Glutamatergic neuron (in vitro differentiated cells): ENCODE measurements around the gene CFAP157. TPM values are rescaled to one million over a fixed set of nuclear protein-coding genes. Genes with fewer than 3 reads are reported as not detected.

Experiments used
- DNase-seq: peaks from one replicate; pipeline ENCODE4 v3.0.0; 2022
- H3K27ac Mint-ChIP-seq: one replicate; pipeline ENCODE4 v1.8.0; 2020; ENCODE audit warnings: mild to moderate bottlenecking, mixed read lengths, inconsistent platforms; ENCODE audit not compliant: unreplicated experiment
- H3K27me3 Mint-ChIP-seq: one replicate; pipeline ENCODE4 v1.8.0; 2020; ENCODE audit warnings: mild to moderate bottlenecking, moderate library complexity, mixed read lengths, inconsistent platforms; ENCODE audit not compliant: unreplicated experiment
- H3K36me3 Mint-ChIP-seq: one replicate; pipeline ENCODE4 v1.8.0; 2020; ENCODE audit warnings: mild to moderate bottlenecking, mixed read lengths, inconsistent platforms; ENCODE audit not compliant: unreplicated experiment
- H3K4me1 Mint-ChIP-seq: one replicate; pipeline ENCODE4 v1.8.0; 2020; ENCODE audit warnings: mild to moderate bottlenecking, low read depth, mixed read lengths, inconsistent platforms; ENCODE audit not compliant: unreplicated experiment
- H3K4me3 Mint-ChIP-seq: one replicate; pipeline ENCODE4 v1.8.0; 2020; ENCODE audit warnings: mild to moderate bottlenecking, mixed read lengths, inconsistent platforms; ENCODE audit not compliant: unreplicated experiment
- H3K9me3 Mint-ChIP-seq: one replicate; pipeline ENCODE4 v1.8.0; 2020; ENCODE audit warnings: mild to moderate bottlenecking, moderate library complexity, mixed read lengths, inconsistent platforms; ENCODE audit not compliant: unreplicated experiment
- total RNA-seq: library from RNA; stranded (reverse); fragmentation: NEBNext Ultra II Directional; extraction: Animal tissue kit (Norgen Biotek cat#: 25700); gene quantifications from one replicate; pipeline ENCODE4 v1.2.1, GENCODE V29; 2021; ENCODE audit not compliant: unreplicated experiment
- TF ChIP-seq, protein P1 (sequence below): fragments of 200-600 bp; sonication (generic); IDR thresholded peaks from one replicate; pipeline ENCODE4 v1.5.0; 2021; ENCODE audit not compliant: partially characterized antibody, unreplicated experiment

Gene CFAP157
- total RNA-seq, 1 donor from 2014 or later: 0.61 TPM

GRCh38 chr9:127705577-127706379 lies 1.0 kb upstream of the CFAP157 start:
- H3K27me3 Mint-ChIP-seq: peaks cover 10% of the 10 kb centered on the region
- no peak overlapping the region for H3K27ac Mint-ChIP-seq
- TF ChIP-seq, protein P1, sequence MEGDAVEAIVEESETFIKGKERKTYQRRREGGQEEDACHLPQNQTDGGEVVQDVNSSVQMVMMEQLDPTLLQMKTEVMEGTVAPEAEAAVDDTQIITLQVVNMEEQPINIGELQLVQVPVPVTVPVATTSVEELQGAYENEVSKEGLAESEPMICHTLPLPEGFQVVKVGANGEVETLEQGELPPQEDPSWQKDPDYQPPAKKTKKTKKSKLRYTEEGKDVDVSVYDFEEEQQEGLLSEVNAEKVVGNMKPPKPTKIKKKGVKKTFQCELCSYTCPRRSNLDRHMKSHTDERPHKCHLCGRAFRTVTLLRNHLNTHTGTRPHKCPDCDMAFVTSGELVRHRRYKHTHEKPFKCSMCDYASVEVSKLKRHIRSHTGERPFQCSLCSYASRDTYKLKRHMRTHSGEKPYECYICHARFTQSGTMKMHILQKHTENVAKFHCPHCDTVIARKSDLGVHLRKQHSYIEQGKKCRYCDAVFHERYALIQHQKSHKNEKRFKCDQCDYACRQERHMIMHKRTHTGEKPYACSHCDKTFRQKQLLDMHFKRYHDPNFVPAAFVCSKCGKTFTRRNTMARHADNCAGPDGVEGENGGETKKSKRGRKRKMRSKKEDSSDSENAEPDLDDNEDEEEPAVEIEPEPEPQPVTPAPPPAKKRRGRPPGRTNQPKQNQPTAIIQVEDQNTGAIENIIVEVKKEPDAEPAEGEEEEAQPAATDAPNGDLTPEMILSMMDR: no peak
- peaks cover 13% of the 10 kb centered on the region for H3K4me1 Mint-ChIP-seq
- H3K9me3 Mint-ChIP-seq: peaks cover 9% of the 10 kb centered on the region
- DNase-seq: no peak
- no peak overlapping the region for H3K4me3 Mint-ChIP-seq
- peaks cover 5% of the 10 kb centered on the region for H3K36me3 Mint-ChIP-seq

- Mint-ChIP-seq H3K27me3 (peaks cover 12% of the 10 kb centered on the region), H3K4me1 (peaks cover 20% of the 10 kb centered on the region), H3K36me3 (peaks cover 5% of the 10 kb centered on the region), H3K4me3 (no peak overlapping the region), H3K9me3 (peaks cover 10% of the 10 kb centered on the region), H3K27ac (no peak overlapping the region)
- TF ChIP-seq, protein P1: no peak
- DNase-seq: no peak
These were observed 978 bp downstream of the CFAP157 start for GRCh38 chr9:127707766-127708165.

DNA sequence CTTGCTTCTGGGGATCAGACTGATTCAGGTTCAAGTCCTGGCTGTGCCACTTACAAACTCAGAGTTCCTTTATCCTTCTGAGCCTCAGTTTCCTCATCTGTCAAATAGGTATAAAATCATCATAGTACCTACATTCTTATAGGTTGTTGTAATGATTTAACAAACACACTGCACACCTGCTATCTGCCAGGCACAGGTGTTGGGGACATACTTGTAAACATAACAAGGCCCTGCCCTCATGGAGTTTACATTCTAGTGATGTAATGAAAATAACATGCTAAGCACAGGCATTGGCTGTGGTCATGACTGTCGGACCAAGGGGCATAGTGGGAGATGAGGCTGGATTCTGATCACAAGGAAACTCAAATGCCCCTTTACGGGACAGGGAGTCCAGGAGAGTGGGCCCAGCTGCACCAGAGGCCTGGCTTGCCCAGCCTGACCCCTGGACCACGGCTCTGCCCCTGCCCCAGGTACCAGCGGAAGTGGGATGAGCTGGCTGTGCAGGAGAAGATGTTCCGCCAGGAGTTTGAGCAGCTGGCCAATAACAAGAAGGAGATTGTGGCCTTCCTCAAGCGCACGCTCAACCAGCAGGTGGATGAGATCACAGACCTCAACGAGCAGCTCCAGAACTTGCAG lies 2.3 kb downstream of the CFAP157 start:
- Mint-ChIP-seq H3K36me3 (peaks cover 5% of the 10 kb centered on the region), H3K9me3 (peaks cover 10% of the 10 kb centered on the region), H3K27me3 (peaks cover 10% of the 10 kb centered on the region), H3K27ac (no peak overlapping the region), H3K4me3 (peak overlapping the region; percentile 20), H3K4me1 (peaks cover 20% of the 10 kb centered on the region)
- TF ChIP-seq, protein P1: no peak
- no peak for DNase-seq

DNA sequence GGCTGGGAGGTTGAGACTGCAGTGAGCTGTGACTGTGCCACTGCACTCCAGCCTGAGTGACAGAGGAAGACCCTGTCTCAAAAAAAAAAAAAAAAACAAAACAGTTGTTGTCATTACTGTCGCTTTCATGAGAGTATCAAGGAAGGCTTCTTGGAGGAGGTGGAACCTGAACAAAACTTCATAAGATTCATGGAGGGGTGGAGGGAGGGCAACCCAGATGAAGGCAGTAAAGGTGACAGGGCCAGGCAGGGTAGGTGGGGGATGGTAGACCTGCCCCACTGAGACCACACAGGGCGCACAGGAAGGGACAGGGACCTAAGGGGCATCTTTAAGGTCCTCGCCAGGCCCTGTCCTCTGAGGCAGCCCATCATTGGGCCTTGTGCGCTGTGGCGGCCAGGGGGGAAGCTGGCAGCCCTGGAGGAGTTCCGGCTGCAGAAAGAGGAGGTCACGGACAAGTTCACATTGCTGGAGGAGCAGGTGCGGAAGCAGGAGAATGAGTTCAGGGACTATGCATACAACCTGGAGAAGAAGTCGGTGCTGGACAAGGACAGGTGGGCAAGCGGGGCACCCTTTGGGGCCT lies 3.5 kb downstream of the CFAP157 start:
- H3K4me3 Mint-ChIP-seq: no peak overlapping the region
- DNase-seq: no peak
- H3K27ac Mint-ChIP-seq: no peak overlapping the region
- peaks cover 10% of the 10 kb centered on the region for H3K9me3 Mint-ChIP-seq
- H3K27me3 Mint-ChIP-seq: peaks cover 10% of the 10 kb centered on the region
- TF ChIP-seq, protein P1: no peak
- H3K36me3 Mint-ChIP-seq: peaks cover 5% of the 10 kb centered on the region
- H3K4me1 Mint-ChIP-seq: peaks cover 19% of the 10 kb centered on the region
